IPS-18c (cell line): ENCODE results near the gene TNFAIP8L3.
A peak's percentile ranks its signal among the peaks of the same experiment; 100 is the strongest.

ENCODE experiments used
- H3K4me3 ChIP-seq: 2 replicates; pipeline ENCODE4 v1.7.0; 2013; ENCODE audit warnings: low read depth, mild to moderate bottlenecking, low read length, moderate library complexity; ENCODE audit not compliant: insufficient read depth
- H3K9me3 ChIP-seq: one replicate; pipeline ENCODE4 v1.6.1; 2013; ENCODE audit warnings: mild to moderate bottlenecking, low read length, moderate library complexity; ENCODE audit not compliant: control insufficient read depth, insufficient read depth

The TNFAIP8L3 gene

DNA sequence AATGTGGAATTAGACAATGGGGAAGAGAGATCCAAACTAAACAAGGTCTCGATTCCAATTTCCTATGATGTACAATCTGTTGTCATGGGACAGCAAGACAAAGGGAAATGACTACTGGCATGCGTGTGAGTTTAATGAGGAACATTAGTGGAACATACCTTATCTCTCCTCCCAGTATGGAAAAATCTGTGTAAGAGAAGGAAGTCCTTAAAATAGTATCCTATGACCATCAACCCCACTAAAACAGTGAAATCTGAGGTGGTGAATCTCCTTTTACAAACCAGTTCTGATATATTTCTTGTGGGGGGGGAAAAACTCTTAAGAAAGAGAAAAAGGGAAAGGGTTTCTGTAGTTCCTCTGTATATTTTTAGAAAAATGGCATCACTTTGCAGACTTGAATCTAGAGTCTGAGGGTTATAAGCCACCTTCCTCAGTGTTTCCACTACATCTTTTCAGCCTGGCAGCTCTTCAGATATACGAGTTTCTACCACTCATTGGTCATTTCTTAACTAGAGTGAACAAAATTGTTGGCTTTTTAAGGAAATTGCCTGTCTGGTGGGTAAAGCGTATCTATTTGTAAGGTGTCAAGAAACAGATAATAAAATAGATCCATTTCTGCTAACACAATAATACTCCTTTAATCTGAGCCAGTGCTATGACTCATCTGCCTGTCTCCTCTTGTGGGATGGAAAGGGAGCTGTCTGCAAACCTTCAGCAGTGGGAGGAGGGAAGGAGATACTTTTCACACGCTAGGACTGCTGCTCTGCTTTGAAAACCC, 3.0 kb upstream of the TNFAIP8L3 start:
- H3K9me3 ChIP-seq = no peaks in the 10 kb centered on the region
- no peak overlapping the region for H3K4me3 ChIP-seq

DNA sequence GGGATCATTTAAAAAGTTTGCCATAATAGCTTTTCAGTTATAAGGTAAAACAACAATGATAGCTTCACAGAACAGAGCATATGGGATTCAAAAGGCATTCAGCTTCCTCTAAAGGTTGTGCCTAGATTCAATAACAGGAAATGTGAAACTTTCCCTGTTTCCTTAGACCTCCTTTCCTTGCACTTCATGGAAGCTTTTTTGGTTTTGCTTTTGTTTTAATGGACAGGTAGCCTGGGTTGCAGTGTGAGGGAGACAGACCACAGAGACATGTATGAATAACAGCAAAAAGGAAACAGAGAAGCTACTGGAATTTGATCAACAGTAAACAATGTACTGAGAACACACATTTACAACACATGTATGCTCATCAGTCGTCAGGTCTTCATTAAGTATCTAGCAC, 2.3 kb upstream of the TNFAIP8L3 start:
- no peak overlapping the region for H3K4me3 ChIP-seq
- H3K9me3 ChIP-seq = no peaks in the 10 kb centered on the region

DNA sequence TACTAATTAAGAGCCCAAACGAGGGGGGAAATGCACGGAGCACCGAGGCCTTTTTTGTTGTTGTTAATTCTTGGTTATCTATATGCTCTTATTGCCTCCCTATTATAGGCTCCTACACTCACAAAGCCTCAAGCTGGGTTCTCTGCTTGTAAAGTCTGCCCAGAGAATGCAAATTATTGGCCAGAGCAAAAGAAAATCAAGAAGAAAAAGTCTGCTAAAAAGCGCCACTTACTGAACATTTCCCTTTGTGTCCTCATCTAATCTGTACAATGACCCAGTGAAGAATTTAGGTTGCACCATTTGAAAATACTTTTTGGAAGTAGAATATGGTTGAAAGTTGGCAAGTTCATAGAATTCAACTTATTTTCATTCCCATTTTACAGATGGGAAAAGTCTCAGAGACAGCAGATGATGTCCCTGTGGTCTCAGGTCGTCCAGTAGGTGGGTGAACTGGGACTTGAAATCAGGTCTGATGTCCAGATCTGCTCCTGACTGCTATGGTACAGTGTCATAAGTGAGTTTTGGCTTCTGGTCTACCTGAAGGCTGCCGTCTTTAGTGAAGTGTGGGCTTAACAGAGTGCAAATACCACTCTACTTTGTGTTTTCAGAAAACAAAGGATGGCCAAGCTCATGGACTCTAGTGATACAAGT, 1.1 kb upstream of the TNFAIP8L3 start:
- Histone ChIP-seq H3K9me3 (no peaks in the 10 kb centered on the region), H3K4me3 (peak overlapping the region; percentile 16; the same call in 1 of the 2 replicates)

DNA sequence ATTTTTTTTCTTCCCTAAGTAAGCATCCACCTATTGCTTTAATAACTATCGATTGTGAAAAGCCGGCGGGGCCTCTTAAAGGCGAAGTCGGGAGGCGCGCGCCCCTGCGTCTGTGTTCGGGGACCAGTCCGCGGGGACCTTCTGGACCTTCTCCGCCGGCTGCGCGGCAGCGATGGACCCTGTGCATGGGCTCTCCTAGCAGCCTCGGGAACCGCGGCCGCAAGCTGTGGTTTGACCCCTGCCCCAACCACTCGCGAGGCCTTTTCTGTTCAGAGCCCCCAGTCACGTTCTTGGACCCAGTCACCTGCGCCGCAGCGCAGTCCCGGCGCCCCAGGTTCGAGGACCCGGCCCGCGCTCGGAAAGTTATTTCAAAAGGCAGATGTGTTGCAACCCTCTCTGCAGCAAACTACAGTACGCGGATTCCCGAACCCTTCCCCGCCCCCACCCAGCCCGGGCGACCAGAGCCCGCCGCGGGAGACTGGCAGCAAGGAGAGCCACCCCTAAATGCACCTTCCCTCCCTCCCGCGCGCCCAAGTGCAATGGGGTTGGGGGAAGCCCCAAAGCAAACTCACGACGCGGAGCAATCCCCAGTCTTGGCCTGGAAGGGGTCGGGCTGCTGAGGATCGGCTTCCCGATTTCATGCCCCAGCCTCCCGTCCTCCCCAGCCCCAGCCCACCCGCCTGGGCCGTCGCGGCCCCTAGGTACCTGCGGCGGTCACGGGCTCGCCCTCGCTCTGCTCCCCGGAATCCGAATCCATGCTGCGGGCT, 684 bp downstream of the TNFAIP8L3 start:
- Histone ChIP-seq H3K9me3 (no peaks in the 10 kb centered on the region), H3K4me3 (peak overlapping the region; percentile 67)

DNA sequence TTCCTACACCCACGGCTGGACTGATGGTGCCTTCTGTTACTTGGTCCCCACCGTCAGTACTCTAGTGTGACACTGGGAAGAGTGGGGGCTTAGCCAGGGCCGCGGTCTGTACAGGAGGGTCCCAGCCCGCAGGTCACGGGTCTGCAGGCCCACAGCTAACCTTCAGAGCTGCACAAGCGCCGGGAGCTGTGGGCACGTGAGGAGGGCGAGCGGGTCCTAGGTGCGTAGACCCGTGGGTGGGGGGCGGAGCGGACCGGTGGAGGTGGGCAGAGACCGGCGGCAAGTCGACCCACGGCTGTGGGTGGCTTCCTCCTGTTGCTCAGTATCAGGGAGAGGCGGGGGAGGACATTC, 1.2 kb downstream of the TNFAIP8L3 start:
- Histone ChIP-seq H3K4me3 (peak overlapping the region; percentile 67; the same call in 1 of the 2 replicates), H3K9me3 (no peaks in the 10 kb centered on the region)

DNA sequence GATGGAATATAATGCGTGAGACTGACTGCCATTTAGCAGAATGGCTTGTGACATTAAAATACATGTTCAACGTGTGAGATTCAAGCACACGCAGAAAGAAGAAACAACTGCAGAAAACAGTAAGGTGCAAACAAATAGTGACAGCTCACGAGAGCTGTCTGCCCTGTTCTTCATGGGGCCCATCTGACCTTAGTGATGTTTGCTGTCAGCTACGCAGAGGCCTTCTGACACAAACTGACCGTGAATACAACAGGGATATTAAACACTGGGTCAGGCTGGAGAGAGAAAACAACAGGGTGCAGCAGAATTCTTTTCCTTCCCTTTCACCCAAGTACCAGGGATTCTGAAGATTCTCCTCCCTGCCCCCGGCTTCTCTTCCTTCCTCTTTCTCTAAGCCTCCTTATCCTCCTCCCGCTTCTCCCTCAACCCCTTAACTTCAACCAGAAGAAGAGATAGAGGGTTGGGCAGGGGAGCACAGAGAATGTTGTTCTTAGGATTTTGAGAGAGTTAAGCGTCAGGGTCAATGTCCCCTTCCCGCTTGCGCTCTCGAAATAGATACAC, 2.1 kb downstream of the TNFAIP8L3 start:
- no peaks in the 10 kb centered on the region for H3K9me3 ChIP-seq
- H3K4me3 ChIP-seq = no peak overlapping the region

DNA sequence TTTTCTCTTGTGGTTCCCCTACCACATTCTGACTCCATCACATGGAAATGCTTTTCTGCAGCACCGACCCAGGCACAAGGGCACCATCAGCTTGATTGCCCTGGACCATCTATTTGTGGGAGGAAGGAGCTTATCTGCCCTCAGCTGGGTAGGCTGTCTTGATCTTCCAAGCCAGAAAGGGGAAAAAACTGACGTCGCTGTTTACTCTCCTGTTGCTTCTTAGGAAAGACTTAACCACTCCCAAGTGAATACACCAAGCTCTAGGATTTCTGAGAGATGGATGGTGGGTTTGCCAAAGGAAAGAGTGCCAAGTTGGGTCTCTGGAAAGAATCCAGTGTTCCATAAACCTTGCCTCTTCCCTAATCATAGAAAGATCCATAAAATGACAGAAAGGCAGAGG, 4.0 kb downstream of the TNFAIP8L3 start:
- H3K4me3 ChIP-seq = no peak overlapping the region
- H3K9me3 ChIP-seq = no peaks in the 10 kb centered on the region

DNA sequence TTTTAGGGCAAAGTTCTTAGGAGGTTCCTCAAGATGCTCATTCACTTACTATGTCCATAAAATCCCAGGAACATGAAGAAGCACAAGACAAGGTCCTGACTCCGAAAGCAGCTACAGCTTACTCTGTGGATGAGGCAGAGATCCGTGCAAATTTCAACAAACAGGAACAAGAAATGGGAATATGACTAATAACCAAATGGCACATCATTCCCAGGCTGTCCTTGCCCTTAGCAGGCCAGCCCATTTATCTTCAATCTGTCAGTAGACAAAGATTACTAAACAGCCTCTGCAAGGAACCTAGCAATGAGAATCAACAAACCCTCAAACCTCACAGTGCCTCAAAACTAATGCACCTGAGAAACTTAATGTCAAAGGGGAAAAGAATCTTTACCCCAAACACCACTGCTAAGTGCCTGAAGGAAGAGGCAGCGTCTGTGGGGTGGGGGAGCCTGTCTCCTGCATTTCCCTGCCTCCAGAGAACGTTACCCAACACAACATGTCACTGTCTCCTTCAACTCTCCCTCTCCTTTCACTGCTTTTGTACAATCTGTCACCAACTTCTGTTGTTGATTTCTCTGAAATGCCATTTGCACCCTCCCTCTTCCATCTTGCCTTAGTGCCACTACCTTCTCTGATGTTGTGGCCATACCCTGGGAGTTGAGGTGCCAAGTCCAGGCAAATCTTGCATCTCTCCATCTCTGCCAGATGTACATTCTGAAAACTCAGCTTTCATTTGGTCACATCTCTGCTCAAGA, 4.8 kb downstream of the TNFAIP8L3 start:
- Histone ChIP-seq H3K4me3 (no peak overlapping the region), H3K9me3 (no peaks in the 10 kb centered on the region)

DNA sequence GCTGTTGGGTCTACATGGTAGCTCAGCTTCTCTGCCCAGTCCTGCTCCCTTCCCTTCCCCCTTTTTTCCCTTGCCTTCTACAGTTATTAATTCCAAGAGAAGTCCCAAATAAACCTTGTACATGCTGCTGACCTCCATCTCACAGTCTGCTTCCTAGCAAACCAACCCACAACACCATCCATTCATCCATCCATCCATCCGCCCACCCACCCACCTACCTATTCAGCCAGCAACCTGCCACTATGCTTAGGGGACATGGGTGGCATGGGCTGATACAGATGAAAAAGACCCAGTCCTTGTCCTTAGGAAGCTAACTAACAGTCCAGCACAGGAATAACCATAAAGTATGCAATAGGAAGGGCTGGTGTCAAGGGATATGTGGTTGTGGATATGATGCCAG, 5.7 kb downstream of the TNFAIP8L3 start:
- H3K4me3 ChIP-seq = no peak overlapping the region
- no peaks in the 10 kb centered on the region for H3K9me3 ChIP-seq

DNA sequence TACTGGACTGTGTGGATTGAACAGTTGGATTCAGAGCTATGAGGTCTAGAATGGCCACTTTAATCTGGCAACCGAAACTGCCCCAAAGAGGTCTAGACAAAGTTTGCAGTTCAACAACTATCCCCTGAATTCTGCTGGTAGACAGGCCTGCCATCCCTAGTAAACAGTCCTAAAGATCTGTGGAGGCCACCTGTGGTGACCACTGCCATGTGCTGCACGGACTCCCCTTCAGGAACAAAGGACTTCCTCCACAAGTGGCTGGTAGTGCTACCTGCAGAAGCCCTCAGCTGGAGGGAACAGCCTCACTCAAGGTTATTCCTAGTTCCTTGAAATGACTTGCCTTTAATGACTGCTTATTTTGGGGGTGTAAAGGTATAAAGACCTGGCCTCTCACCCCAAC, 6.1 kb downstream of the TNFAIP8L3 start:
- no peaks in the 10 kb centered on the region for H3K9me3 ChIP-seq
- no peak overlapping the region for H3K4me3 ChIP-seq

DNA sequence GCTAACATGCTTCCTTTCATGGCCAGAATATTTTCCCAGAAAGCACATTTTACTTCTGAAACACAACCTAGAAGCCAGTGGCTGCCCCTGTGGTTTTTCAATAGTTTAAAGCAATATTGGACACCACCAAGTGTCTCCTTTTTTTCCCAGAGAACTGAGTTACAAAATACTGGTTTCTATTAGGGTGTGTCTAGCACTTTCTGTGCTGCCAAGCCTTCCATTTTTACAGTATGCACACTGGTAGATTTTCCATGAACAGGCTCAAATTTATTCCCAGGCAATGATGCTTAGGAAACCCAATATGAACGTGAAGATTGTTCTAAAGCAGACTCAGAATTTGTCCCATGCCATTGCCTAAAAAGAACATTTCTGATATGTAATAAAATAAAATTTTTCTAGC, 7.2 kb downstream of the TNFAIP8L3 start:
- H3K4me3 ChIP-seq = no peak overlapping the region
- H3K9me3 ChIP-seq = no peaks in the 10 kb centered on the region

DNA sequence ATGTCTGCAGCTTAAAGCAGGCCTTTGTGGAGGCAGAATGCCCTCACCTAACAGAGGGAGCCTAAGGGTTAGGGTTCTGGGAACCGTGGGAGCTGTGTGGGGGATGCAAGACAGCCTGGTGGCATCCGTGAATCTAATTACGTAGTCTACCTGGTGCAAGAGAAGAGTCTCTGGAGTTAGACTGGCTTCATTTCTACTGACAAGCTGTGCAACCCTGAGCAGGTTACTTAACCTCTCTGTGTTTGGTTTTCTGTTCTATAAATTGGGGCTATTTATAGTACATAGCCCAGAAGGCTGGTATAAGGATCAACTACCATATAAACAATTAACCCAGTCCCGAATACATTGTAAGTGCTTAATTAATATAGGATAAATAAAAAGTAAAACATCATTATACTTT, 8.3 kb downstream of the TNFAIP8L3 start:
- Histone ChIP-seq H3K4me3 (no peak overlapping the region), H3K9me3 (no peaks in the 10 kb centered on the region)

DNA sequence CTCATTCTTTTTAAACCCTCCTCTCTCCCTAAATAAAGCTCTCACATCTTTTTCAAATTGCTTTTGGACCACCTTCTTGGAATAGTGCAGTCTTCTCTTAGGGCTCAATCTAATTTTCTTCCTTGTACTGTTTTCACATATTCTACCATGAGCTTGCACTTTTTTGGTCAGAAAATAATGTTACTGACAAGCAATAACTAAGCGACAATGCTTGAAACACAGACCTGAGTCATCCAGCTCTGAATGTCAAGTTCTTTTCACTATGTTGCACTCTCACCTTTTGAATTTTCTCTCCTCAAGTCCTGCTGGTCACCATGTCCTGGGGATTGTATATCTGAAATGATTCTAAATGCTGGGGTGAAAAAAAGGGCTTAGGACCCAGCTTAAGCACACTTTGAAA, 8.9 kb downstream of the TNFAIP8L3 start:
- no peaks in the 10 kb centered on the region for H3K9me3 ChIP-seq
- H3K4me3 ChIP-seq = no peak overlapping the region

DNA sequence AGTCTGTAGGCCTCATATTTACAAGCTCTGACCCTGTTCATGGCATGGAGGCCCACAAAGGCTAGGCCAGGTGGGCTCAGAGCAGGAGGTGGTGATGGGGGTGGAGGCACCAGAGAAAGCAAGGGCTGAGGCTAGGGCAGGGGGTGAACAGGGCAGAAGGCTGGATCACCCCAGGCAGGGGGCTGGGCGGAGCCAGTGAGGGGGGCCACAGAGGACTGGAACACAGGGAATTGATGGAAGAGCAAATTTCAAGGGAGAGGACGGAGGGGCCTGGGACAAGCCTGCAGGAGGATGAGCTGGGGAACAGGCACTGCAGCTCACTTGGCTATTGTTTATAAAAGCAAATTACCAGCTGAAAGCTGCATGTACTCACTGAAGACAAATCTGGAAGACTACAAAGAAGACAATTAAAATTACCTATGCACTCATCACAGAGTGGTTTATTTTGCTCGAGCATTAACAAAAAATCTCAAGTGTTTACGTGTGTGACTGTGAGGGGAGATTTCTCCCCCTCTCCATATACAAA, 11.0 kb downstream of the TNFAIP8L3 start:
- Histone ChIP-seq H3K9me3 (no peaks in the 10 kb centered on the region), H3K4me3 (no peak overlapping the region)

DNA sequence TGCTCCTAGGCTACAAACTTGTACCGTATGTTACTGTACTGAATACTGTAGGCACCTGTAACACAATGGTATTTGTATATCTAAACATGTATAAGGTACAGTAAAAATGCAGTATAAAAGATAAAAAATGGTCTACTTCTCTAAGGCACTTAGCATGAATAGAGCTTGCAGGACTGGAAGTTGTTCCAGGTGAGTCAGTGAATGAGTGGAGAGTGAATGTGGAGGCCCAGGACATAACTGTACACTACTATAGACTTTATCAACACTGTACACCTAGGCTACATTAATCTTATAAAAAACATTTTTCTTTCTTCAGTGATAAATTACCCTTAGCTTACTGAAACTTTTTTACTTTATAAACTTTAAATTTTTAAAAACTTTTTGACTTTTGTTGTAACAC, 12.5 kb downstream of the TNFAIP8L3 start:
- Histone ChIP-seq H3K4me3 (no peak overlapping the region), H3K9me3 (no peaks in the 10 kb centered on the region)

DNA sequence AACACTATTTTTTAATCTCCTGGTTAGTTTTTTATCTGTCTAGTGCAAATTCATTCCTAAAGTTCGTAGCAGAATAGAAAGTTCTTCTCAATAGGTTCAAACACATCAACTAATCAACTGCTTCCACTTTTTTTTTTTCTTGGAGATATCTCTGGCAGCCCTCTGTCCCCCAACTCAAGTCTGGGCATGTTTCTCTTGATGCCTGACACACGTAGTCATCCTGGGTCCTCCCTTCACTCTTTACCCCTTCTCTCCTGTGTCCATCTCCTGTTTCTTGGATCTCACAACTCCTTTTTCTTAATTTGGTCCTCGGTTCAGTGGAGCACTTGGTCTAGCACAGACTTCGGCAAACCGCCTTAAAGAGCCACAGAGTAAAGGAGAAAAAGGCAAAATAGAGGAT, 14.4 kb downstream of the TNFAIP8L3 start:
- no peak overlapping the region for H3K4me3 ChIP-seq
- no peaks in the 10 kb centered on the region for H3K9me3 ChIP-seq

DNA sequence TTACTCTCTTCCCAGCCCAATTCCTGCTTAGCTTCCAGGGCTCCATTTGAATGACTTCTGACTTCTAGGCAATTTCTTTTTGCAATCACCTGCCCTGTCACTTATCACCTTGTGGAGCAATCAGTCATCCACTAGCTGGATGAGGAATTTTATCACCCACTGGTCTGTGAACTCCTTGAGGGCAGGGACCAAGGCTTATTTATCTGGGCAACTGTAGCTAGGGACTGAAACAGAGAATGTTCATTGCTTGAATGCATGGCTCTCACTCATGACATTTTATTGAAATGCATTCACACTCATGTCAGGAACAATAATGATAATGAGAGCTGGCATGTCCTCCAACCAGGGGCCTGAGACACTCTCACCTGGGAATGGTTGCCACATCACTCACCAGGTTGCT, 15.5 kb downstream of the TNFAIP8L3 start:
- Histone ChIP-seq H3K9me3 (no peaks in the 10 kb centered on the region), H3K4me3 (no peak overlapping the region)
